Neutrophil (primary cell): ENCODE results near the gene PNPLA5.

Experiments used
- H3K27ac ChIP-seq: fragments of 200-600 bp; sonication (generic); 2 replicates; pipeline ENCODE4 v1.5.1; 2016; ENCODE audit warnings: mild to moderate bottlenecking, moderate library complexity
- H3K27me3 ChIP-seq: fragments of 200-600 bp; sonication (generic); 2 replicates; pipeline ENCODE4 v1.6.0; 2016; ENCODE audit warnings: mild to moderate bottlenecking
- H3K36me3 ChIP-seq: fragments of 200-600 bp; sonication (generic); 2 replicates; pipeline ENCODE4 v1.5.1; 2017
- H3K4me1 ChIP-seq, 2 experiments: fragments of 200-600 bp in 1 of 2; sonication (generic) in 1 of 2; 1 replicate in 1 of 2; 2 replicates in 1 of 2; pipeline versions ENCODE4 v1.5.1 to v1.6.1; 2013 to 2016; ENCODE audit warnings: low read depth in 1 of 2, low read length in 1 of 2, mild to moderate bottlenecking in 1 of 2, moderate library complexity in 1 of 2; ENCODE audit not compliant: control insufficient read depth in 1 of 2, insufficient read depth in 1 of 2
- H3K4me3 ChIP-seq, 2 experiments: fragments of 200-600 bp in 1 of 2; sonication (generic) in 1 of 2; 1 replicate in 1 of 2; 2 replicates in 1 of 2; pipeline ENCODE4 v1.5.1; 2013 to 2016; ENCODE audit warnings: low read depth in 1 of 2, low read length in 1 of 2, mild to moderate bottlenecking in 1 of 2, moderate library complexity in 1 of 2
- H3K9me3 ChIP-seq: fragments of 200-600 bp; sonication (generic); 2 replicates; pipeline ENCODE4 v1.5.1; 2016
- CTCF ChIP-seq: fragments of 200-600 bp; sonication (generic); IDR thresholded peaks from 2 replicates; pipeline ENCODE4 v1.5.1; 2016; ENCODE audit warnings: antibody characterized with exemption

PNPLA5 gene

GRCh38 chr22:43892183-43892894, 526 bp upstream of the PNPLA5 start:
- Histone ChIP-seq H3K4me1 (no peaks in the 10 kb centered on the region), H3K27me3 (peaks cover 72% of the 10 kb centered on the region)
- TF ChIP-seq CTCF, result no peak

GRCh38 chr22:43890901-43891331, 897 bp downstream of the PNPLA5 start:
- Histone ChIP-seq H3K9me3 (no peaks in the 10 kb centered on the region), H3K4me3 (no peak overlapping the region), H3K4me1 (no peaks in the 10 kb centered on the region), H3K36me3 (no peaks in the 10 kb centered on the region), H3K27ac (no peak overlapping the region), H3K27me3 (peaks cover 67% of the 10 kb centered on the region)
- no peak for TF ChIP-seq CTCF

More at GRCh38 chr22:43892183-43892894, 526 bp upstream of the PNPLA5 start:
- no peak overlapping the region for H3K4me3 ChIP-seq
- H3K27ac ChIP-seq, result no peak overlapping the region
- no peaks in the 10 kb centered on the region for H3K9me3 ChIP-seq
- no peaks in the 10 kb centered on the region for H3K36me3 ChIP-seq

- H3K4me1 ChIP-seq, result no peaks in the 10 kb centered on the region
- no peaks in the 10 kb centered on the region for H3K36me3 ChIP-seq
- no peak overlapping the region for H3K4me3 ChIP-seq
- H3K9me3 ChIP-seq, result no peaks in the 10 kb centered on the region
- no peak for TF ChIP-seq CTCF
- peaks cover 65% of the 10 kb centered on the region for H3K27me3 ChIP-seq
- no peak overlapping the region for H3K27ac ChIP-seq
These were observed 2.0 kb downstream of the PNPLA5 start for GRCh38 chr22:43889860-43890253.

- Histone ChIP-seq H3K27ac (no peak overlapping the region), H3K4me1 (no peaks in the 10 kb centered on the region), H3K4me3 (no peak overlapping the region), H3K27me3 (peaks cover 65% of the 10 kb centered on the region), H3K36me3 (no peaks in the 10 kb centered on the region), H3K9me3 (no peaks in the 10 kb centered on the region)
- no peak for TF ChIP-seq CTCF
These were observed 2.5 kb downstream of the PNPLA5 start for GRCh38 chr22:43889201-43889859.

GRCh38 chr22:43888740-43889139, 3.1 kb downstream of the PNPLA5 start:
- Histone ChIP-seq H3K36me3 (no peaks in the 10 kb centered on the region), H3K9me3 (no peaks in the 10 kb centered on the region), H3K27ac (no peak overlapping the region), H3K27me3 (peaks cover 61% of the 10 kb centered on the region), H3K4me3 (no peak overlapping the region), H3K4me1 (no peaks in the 10 kb centered on the region)
- TF ChIP-seq CTCF, result no peak
